ENCODE results near the gene CENPP.

CENPP gene

DNA sequence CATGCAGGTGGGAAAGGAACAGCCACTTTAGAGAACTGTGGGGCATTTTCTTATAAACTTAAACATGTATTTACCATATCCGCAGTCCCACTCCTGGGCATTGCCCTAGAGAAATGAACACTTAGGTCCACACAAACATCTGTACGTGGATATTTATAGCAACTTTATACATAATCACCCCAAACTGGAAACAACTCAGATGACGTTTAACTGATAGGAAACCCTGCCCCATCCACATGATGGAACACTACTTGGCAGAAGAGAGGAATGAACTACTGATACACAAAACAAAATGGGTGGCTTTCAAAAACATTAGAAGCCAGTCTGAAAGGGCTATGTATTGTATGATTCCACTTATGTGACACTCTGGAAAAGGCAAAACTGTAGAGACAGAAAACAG, 187.6 kb downstream of the CENPP start:
- no peak for DNase-seq

DNA sequence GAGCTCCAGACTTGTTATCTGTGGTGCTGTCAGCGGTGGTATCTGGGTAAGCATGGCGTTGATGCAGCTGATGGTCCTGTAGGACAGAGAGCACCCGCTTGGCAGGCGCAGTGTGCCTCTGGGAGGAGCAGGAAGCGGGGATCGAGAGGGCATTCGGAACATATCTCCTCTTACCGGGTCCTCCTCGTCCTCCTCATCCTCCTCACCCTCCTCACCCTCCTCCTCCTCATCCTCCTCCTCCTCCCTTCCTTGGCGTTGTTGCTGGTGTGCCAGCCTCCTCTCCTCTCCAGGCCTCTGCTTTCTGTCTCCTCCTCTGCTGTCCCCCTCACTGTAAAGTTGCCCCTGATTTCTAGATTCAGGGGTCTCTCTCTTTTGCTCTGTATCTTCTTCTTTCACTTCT, 188.9 kb downstream of the CENPP start:
- DNase-seq: no peak

DNA sequence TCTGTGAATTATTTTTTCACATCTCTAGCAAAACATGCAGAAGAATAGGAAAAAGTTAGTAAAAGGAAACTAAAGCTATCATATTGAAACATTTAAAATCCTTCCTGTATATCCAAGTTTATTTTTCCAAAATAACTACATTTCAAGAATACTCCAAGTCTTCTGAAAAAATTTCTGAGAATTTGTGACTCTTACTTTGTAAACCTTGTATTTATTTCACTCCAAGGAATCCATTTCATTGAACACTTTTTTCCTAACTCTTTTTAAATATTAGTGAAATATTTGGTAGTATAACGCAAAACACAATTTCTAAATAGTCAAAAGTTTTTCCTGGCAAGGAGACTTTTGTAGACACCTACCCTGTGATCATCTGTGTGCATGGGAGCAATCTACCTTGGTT, 190.8 kb downstream of the CENPP start:
- no peak for DNase-seq

- DNase-seq: peak; percentile 4
Observed at GRCh38 chr9:92517046-92517445, 191.3 kb downstream of the CENPP start.

GRCh38 chr9:92518199-92518598, 192.4 kb downstream of the CENPP start:
- DNase-seq: no peak

GRCh38 chr9:92520837-92521236, 195.1 kb downstream of the CENPP start:
- DNase-seq: no peak

GRCh38 chr9:92522983-92523970, 197.5 kb downstream of the CENPP start:
- no peak for DNase-seq

DNA sequence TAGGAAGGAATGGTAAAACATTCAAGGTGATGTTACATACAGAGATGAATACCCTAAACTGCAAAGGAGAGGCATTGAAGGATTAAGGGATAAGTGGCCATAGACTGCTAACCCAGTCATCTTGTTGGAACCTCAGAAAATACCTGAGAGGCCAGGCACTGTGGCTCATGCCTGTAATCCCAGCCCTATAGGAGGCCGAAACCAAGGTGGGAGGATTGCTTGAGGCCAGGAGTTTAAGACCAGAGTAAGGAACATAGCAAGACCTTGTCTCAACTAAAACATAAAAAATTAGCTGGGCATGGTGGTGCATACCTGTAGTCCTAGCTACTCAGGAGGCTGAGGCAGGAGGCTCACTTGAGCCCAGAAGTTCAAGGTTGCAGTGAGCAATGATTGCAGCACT, 199.1 kb downstream of the CENPP start:
- peak; percentile 11 for DNase-seq

GRCh38 chr9:92525306-92525705, 199.6 kb downstream of the CENPP start:
- no peak for DNase-seq

DNA sequence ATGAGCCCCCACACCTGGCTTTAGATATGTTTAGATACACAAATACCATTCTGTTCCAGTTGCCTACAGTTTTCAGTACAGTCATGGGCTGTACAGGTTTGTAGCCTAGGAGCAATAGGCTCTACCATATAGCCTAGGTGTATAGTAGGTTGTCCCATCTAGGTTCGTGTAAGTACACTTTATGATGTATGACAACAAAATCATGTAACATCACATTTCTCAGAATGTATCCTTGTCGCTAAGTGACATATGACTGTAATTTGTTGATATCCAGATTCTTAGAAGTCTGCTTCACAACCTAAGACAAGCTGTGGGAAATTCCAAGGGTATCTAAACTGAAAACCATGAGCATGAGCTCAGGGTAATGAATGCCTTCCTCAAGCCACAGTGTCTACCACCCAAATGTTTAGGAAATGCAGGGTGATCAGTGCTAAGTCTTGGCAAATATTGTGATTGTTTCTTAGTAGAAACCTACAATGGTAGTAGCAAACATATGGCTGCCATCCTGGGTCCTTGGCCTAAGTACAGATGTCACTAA, 201.6 kb downstream of the CENPP start:
- no peak for DNase-seq

DNA sequence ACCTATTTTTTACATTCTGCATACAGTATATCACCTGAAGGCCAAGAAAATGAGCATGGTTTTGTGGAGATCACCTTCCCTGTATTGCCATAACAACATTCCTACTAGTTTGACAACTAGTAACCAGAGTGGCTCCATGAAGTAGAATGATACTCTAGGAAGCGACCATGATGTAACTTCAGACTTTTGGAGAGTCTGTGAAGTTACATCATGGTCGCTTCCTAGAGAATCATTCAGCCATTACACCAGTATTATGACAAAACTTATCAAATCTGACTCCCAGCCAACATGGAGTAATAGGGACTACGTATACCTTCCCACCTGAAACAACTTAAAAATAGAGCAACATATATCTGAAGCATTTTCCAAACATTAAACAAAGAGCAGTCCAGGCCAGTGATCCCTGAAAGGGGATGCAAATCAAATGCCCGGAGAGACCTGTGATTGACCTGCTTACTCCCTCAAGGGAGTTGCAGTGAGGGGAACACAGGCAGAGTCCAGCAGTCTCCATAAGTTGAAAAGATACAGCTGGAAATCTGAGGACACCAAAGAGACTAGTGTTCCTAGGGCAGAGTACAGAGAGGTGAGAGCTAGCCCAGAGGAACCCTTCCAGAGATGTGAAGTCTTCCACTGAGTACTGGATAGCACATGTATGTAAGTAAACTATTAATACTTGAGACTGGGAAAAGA, 202.2 kb downstream of the CENPP start:
- no peak for DNase-seq

DNA sequence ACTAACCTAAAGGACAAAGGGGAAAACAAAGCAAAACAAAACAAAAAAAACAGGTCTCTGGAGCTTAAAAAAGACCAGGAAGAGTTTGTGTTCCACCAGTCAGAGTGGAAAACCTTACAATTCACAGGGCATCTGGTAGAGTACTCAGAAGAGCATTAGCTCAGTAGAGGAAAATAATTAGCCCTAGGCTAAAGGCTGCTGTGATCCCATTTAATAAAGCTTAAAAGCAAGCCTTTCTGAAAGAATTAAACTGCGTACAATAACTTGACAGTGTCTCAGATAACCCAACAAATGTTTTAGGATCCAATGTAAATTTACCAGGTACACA, 202.7 kb downstream of the CENPP start:
- DNase-seq: peak; percentile 85

DNA sequence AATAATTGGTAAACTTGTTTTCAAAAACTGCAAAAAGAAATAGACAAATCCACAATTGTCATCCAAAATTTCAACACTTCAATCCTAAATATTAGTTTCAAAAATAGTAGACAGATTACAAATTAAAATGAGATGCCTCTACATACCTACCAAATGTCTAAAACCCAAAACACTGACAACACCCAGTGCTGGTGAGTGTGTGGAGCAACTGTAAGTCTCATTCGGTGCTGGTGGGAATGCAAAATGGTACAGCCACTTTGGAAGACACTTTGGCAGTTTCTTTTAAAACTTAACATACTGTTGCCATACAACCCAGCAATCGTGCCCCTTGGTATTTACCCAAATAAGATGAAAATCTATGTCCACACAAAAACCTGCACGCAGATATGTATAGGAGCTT, 203.4 kb downstream of the CENPP start:
- DNase-seq: no peak

GRCh38 chr9:92530893-92531292, 205.1 kb downstream of the CENPP start:
- no peak for DNase-seq

- DNase-seq: no peak
Observed at GRCh38 chr9:92534204-92534603, 208.5 kb downstream of the CENPP start.

GRCh38 chr9:92534674-92535073, 208.9 kb downstream of the CENPP start:
- peak; percentile 2 for DNase-seq

GRCh38 chr9:92535940-92536850, 210.4 kb downstream of the CENPP start, which contains the start of gene ECM2:
Gene ECM2, minus strand, starts transcription at chr9:92535990. Its CDS starts 13,124 bp downstream, at chr9:92522866.
- peak; percentile 7 for DNase-seq

GRCh38 chr9:92538541-92538940, 212.8 kb downstream of the CENPP start:
- no peak for DNase-seq

DNA sequence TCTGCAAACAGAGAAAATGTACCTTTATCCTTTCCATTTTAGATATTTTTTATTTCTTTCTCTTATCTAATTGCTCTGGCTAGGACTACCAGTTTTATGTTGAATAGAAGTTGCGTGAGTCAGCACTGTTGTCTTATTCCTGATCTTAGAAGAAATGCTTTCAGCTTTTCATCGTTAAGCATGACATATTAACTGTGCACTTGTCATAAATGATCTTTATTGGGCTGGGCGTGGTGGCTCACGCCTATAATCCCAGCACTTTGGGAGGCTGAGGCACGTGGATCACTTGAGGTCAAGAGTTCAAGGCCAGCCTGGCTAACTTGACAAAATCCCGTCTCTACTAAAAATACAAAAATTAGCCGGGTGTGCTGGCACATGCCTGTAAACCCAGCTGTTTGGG, 218.2 kb downstream of the CENPP start:
- DNase-seq: no peak

GRCh38 chr9:92545002-92545510, 219.3 kb downstream of the CENPP start:
- no peak for DNase-seq

GRCh38 chr9:92547356-92547755, 221.6 kb downstream of the CENPP start:
- no peak for DNase-seq

DNA sequence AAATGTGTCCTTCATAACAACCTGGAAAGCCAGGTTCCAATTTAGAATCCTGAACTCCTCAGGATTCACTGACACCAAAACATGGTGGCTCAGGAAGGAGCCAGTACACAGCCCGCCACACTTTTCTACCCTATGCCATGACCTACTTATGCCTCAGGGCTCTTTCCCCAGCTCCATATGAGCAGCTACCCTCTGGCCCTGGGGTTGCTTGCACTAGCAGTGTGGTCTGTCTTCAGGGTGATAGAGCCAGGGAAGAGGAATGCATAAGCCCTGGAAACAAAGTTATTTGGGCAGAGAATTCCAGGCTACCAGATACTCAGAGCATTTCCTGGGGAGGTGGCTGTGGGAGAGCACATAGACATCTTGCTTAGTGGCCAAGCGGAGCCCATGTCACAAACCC, 225.0 kb downstream of the CENPP start:
- DNase-seq: no peak
